Suprapubic skin (tissue), 4 donors: ENCODE measurements around the gene SLAIN2.

Source experiments
- POLR2A ChIP-seq, 2 donors: fragments of 450-650 bp; IDR thresholded peaks; one replicate each; pipeline ENCODE4 v1.6.1; 2017; ENCODE audit warnings: antibody characterized with exemption in 2 of 2, mild to moderate bottlenecking in 2 of 2, moderate library complexity in 2 of 2
- POLR2AphosphoS5 ChIP-seq, 3 donors: sonication (generic); formaldehyde crosslinking; IDR thresholded peaks; one replicate each; pipeline ENCODE4 v1.6.1; 2017; ENCODE audit warnings: antibody characterized with exemption in 3 of 3
- TF ChIP-seq, protein P1 (sequence below), 2 donors: fragments of 200-600 bp in 1 of 2; fragments of 450-650 bp in 1 of 2; sonication (generic) in 1 of 2; IDR thresholded peaks; one replicate each; pipeline ENCODE4 v1.5.1; 2016 to 2019; ENCODE audit warnings: antibody characterized with exemption in 2 of 2, mild to moderate bottlenecking in 1 of 2, moderate library complexity in 1 of 2

DNA sequence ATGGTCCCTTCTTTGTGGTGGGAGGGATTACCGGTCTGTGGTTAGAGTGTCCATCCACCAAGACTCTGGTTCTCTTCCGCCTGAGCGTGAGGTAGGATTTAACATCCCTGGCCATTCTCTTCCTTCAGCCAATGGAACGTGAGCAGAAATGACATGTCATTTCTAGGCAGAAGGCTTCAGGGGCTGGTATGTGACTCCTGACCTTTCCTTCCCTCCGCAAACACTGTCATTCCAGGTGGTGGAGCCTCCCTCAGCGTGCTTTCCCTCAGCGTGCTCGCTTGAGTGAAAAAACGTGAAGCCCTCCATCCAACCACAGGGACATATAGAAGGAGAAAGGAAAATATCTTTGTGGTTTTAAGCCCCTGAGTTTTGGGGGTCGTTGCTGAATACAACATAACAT, 107.8 kb downstream of the SLAIN2 start:
- TF ChIP-seq, protein P1, sequence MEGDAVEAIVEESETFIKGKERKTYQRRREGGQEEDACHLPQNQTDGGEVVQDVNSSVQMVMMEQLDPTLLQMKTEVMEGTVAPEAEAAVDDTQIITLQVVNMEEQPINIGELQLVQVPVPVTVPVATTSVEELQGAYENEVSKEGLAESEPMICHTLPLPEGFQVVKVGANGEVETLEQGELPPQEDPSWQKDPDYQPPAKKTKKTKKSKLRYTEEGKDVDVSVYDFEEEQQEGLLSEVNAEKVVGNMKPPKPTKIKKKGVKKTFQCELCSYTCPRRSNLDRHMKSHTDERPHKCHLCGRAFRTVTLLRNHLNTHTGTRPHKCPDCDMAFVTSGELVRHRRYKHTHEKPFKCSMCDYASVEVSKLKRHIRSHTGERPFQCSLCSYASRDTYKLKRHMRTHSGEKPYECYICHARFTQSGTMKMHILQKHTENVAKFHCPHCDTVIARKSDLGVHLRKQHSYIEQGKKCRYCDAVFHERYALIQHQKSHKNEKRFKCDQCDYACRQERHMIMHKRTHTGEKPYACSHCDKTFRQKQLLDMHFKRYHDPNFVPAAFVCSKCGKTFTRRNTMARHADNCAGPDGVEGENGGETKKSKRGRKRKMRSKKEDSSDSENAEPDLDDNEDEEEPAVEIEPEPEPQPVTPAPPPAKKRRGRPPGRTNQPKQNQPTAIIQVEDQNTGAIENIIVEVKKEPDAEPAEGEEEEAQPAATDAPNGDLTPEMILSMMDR (IDR thresholded peaks at IDR 0.05): no peak
- TF ChIP-seq POLR2A (IDR thresholded peaks at IDR 0.05): no peak
- TF ChIP-seq POLR2AphosphoS5 (IDR thresholded peaks at IDR 0.05): no peak
